NCI-H2081 treated with DMSO at 0.1 percent for 48 hours (cell line): Measurements from ENCODE around the gene CPZ.

ENCODE experiments used
- DNase-seq: peaks from one replicate; lab custom pipeline; 2025; lab: John Stamatoyannopoulos, UW

Gene CPZ

DNA sequence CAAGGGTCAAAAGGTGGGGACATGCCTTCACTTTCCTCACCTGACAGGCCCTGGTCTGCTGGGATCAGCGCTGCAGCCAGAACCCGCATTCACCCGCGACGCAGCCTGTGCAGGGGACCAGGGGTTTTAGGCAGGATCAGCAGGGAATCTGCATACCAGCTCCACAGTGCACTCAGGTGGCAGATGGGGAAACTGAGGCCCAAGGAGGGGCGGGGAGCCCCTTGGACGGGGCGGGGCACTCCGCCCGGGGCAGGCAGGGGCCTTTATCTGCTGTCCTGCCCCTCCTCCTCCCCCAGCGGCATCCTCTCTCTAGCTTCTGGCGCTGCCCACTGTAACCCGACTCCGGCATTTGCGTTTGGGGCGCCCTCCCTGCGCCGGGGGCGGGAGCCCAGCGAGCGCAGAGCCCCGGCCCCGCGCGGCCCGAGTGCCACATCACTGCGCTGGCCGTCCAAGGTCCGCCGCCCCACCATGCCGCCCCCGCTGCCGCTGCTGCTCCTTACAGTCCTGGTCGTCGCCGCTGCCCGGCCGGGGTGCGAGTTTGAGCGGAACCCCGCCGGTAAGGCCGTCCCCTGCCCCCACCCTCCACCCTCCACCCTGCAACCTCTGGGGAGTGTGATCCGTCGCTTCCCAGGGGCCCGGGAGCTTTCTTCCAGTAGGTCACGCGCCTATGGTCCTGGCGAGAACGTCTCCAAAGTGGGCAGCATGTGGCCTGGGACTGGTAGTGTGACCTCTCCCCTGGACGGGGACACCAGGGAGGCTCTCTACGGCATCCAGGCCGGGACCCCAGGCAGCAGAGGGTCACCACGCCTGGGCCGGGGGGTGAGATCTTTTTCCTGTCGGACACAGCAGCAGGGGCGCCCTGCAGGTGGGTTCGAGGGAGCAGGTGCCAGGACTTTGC lies at the start of gene CPZ:
Gene CPZ, plus strand, starts transcription at position 400 of the 898 bp plus-strand sequence. Its CDS starts 69 bp downstream, at position 469.
- no peak for DNase-seq

DNA sequence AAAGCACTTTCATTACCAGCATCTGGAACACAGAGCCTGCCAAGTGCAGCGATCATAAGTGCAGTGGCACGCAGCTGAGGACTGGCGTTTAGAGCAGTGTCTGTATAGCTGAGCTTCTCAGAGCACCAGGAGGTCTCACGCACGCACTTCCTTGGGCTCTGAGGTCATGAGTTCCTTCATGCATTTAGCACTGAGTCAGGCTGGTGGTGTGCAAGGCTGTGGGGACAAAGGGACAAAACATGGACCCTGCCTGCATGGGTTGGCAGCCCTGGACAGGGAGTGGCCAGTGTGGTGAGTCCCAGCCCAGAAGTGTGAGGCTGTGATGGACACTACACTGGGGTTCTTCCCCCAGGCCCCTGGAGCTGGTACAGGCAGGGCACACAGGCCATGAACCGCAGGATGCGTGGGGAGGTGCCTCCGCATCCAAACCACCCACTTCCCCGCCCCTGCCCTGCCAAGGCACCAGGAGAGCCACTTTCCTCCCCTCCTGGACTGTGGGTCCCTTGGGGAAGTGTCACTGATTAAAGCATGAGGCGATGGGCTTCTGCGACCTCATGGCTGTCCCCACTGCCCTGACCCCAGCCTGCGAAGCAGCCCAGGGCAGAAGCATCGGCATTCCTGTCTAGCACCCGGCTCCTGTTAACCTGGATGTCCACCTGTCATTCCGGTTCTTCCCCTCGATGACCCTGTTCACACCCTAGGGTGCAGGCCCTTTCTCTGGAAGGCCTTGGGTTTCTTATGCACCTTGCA lies 49.6 kb upstream of the CPZ start:
- no peak for DNase-seq

DNA sequence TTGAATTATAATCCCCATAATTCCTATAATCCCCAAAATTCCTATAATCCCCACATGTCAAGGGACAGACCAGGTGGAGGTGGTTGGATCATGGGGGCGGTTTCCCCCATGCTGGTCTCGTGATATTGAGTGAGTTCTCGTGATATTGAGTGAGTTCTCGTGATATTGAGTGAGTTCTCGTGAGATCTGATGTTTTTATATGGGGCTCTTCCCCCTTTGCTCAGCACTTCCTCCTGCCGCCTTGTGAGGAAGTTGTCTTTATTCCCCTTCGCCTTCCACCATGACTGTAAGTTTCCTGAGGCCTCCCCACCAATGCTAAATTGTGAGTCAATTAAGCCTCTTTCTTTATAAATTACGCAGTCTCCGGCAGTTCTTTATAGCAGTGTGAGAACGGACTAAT lies 48.9 kb upstream of the CPZ start:
- no peak for DNase-seq

DNA sequence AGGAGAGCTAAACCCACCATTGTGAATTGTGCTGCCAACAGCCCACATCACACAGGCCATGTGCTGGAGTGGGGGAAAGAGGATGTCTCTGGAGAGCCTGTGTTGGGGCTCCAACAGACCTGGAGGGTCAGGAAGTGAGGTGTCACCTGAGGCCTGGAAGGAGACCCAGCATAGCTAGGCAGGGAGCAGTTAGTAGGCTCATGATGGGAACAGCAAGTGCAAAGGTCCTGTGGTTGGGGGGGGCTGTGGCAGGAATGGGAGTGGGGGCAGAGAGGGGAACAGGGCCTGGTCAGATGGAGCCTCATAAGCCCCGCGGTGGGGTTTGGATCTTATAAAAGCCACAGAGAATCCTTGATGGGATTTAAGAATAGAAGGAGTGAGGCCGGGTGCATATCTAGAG lies 48.3 kb upstream of the CPZ start:
- DNase-seq: no peak

DNA sequence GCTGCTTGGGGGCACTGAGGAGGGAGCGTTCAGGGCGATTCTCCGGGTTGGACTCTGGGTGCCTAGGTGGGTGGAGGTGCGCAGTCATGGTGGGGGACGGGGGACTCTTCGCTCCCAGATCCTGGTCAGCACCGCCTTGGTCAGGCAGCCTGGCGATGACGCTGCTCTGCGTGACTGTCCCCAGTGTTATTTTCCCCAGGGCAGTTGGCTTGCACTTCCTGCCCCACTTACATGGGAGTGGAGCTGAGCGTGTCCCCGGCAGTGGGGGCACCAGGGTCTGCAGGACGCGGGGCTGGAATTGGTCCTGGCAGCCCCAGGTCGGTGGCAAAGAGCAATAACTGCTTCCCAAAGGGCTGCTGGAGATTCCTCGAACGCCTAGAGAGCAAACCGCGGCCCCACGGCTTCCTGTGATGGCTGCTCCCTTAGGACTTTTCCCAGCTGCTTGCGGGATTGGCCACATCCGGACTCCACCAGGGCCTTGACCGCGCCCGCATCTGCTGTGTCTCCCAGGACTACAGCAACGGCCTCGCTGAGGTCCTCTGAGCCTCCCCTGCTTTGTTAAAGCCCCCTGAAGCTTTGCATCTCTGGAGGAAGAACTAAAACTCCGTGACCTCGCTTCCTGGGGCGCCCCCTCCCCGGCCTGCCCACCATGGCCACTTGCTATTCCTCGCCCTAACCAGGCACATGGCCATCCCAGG lies 47.7 kb upstream of the CPZ start:
- no peak for DNase-seq

DNA sequence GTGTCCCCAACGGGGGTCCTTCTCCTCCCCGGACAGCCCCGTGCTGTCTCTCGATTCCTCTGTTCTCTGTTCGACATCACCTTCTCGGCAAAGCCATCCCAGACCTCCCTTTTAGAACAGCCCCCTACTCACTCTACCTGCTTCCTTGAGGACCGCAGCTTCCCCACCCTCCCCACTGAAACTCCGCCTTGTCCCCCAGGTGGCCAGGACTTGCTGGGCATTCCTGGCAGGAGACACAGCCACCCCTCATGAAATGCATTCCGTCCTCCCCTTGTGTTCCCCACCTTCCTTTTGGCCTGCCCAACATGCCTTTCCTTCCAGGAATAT lies 47.2 kb upstream of the CPZ start:
- DNase-seq: no peak

DNA sequence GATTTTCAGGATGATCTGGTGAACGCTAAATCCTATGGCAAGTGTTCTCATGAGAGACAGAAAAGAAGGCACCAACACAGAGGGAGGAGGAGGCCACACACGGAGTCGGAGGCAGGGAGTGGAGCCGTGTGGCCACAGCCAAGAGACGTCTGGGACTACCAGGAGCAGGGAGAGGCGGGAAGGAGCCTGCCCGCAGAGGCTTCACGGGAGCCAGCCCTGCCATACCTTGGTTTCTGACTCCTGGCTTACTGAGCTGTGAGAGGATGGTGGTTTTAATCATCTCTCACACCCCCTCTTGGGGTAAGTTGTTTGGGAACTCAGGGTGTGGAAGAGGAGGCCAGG lies 45.8 kb upstream of the CPZ start:
- DNase-seq: no peak

DNA sequence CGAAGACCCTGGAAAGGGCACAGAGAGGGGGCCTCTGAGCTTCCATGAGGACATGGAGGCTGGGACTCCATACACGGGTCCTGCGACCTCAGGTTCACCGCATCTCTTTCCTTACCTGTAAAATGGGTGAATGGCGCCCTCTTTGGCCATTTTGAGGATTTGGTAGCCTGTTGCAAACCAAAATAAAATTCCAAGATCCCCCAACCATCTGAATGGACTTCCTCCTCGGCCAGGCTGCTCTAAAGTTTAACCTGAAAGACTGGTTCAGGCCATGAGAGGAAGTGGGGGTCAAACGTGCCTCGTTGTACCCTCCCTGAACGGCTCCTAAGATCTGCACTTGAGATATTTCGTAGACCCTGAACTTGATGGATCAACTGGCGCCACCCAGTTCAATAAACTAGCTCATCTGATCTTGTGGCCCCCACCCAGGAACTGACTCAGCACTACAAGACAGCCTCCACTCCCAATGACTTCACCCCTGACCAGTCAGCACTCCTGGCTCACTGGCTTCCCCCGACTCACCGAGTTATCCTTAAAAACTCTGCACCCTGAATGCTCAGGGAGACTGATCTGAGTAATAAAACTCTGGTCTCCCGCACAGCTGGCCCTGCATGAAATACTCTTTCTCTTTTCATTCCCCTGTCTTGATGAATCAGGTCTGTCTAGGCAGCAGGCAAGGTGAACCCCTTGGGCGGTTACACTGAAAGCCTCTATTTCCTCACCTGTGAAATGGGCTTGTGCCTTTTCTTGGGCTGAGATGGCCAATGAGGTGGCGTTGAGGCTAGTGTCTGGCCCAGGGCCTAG lies 45.3 kb upstream of the CPZ start:
- no peak for DNase-seq

DNA sequence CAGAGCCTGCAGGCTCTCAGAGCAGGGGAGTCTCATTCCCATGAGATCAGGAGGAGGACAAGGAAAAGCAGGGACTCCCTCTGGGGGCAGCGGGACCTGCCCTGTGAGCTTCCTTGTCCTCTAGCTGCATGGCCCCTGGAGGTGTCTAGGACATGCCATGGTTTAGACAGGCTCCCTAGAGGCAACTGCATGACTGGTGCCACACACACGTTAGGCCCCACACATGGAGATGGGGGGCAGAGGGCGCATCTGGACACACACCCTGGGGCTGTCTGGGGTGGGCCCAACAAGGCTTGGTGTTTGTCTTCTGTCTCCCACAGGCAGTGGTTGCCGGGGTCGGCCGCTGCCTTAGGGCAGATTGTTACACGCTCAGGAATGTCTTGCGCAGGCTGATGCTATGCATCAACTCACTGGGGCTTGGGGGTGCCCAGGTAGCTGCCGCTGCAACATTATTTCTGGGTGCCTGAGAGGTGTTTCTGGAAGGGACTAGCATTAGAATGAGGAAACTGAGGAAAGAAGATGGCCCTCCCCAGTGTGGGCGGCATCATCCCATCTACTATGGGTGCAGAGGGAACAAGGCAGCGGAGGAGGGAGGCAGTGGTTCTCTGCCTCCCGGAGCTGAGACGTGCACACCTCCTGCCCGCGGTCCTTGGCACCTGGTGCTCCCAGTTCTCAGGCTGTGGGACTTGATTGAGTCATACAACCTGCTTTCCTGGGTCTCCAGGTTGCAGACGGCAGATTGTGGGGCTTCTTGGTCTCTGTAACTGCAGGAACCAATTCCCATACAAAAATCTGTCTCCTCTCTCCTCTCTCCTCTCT lies 44.4 kb upstream of the CPZ start:
- DNase-seq: no peak

DNA sequence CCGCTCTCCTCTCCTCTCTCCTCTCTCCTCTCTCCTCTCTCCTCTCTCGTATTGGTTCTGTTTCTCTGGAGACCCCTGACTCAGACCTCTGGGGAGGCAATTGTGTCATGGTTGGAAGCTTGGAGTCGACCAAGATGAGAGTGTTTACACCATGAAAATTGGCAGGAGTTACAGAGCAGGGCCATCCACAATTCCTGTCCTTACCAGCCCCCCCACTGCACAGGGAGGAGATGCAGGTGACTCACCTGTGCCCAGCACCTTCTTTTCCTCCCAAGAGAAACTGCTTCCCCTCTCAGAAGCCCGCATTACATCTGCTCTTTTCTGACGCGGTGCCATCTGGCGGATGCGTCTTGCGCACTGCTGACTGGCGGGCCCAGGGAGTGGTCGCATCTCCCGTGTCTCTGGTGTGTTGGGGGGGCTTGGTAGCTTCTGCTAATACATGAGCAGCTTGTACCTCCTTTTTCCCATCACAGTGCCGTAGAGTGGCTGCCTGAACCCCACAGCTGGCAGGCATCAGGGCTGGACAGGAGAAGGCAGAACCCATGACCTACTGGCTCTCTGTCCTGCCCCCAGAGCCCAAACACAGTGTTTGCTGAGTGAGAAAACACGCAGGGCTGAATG lies 43.7 kb upstream of the CPZ start:
- DNase-seq: no peak

DNA sequence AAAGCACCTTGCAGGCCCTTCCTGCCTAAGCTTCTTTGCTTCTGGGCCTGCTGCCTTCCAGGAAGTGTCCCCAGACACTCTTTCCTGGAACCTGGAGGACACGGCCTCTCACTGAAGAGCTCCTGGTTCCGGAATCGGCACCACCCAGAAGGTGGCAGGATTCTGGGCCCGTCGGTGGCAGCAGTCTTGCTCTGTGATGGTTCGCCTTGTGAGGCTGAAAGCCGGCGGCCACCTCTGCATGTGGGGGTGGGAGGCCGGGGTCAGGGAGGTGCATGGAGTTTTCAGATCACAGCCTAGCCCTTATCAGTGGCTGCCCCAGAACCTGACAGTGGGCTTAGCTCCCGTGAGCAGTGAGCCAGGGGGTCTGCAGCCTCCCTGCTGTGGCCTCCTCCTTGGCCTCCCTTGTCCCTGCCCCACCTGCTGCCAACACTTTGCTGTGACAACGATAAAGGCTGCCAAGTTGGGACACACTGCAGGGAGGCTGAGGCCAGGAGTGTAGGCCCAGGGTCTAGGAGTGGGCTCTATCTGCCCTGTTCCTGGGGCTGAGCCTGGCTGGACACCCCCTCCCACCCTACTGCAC lies 43.1 kb upstream of the CPZ start:
- no peak for DNase-seq

DNA sequence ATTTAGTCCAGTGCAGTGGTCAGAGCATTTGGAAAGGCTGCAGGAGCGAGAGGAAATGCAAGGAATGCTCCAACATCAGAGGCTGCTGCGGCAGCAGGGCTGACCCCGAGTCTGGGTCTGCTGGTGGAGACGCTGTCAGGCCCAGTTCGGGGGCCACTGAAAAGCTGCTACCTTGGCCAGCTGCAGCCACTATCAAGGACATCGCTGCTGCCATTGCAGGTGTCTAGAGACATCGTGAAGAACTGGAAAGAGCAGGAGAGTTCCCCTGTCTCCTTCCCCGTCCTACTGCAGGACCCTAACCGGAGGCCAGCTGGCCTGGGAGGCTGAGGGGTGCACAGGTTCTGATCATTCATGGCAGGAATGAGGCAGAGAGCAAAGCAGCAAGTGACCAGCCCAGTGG lies 41.9 kb upstream of the CPZ start:
- no peak for DNase-seq

DNA sequence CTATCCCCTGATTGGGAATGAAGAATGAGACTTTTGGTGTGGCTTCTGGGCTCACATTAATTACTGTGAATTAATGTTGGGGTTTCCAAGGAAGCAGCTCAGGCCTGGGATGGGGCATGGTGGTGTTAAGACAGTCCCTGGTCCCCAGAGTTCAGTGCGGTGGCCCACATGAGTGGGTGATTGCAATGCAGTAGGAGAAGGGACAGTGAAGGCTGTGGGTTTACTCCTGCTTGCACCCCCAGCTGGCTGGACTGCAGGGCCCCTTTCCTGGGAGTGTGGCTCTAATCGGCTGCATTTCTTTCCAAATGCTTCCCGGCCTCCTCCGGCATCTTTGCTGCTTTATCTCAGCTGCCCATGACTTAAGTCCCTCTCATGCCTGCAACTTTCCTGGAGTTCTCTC lies 40.5 kb upstream of the CPZ start:
- no peak for DNase-seq

DNA sequence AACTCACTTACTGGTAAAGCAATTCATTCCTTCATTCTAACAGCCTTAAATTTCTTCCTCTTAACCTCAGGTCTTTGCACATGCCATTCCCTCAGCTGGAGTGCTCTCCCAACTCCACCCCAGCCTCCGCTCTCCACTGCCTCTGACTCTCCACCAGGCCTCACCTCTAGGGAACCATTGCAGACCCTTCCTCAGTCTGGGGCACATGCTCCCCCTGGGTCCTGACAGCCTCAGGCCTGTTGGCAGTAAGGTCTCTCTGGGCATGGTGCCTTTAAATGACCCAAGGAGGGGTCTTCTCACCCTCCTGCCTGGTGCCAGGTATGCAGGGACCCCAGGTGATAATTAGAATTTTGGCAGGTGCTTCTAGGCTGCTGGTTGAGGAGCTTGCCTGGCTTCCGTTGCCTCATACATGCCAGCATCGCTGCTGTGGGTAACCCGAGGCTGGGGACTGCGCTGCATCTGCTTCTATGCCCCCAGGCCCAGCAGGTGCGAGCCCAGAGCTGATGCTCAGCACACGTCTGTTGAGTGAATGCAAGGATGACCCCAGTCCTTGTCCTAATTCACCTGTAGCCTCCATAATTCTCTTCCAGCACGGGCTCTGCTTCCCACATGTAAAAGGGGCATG lies 39.9 kb upstream of the CPZ start:
- DNase-seq: no peak

DNA sequence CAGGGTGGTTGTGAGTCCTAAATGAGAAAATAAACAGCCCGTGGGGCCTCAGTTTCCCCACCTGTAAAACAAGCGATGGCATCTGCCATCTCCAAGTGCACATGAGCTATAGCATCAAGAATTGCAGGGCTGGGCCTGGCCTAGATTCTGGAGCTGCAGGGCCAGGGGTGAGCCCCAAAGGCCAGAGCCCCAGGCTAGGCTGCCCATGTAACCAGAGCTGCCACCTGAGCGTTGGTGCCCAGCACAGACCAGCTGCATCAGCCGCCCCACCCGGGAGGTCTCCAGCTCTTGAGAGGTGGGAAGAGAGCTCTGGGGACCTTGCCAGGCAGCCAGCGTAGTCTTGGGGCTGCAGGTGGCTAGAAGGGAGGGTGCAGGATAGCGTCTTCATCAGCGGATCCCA lies 39.3 kb upstream of the CPZ start:
- no peak for DNase-seq

DNA sequence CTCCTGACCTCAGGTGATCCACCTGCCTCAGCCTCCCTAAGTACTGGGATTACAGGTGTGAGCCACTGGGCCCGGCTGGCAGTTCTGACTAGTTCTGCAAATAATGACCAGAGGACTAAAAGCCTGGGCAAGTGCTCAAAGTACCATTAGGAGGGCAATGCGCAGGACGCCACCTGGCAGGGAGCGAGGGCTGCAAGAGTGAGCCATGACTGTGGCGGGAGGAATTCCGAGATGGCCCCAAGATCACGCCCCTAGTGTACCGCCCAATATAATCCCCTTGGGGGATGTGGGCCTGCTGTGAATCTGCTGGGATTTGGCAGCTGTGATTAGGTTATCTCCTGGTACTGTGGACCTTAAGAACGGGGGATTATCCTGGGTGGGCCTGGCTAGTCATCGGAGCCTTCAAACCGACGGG lies 38.6 kb upstream of the CPZ start:
- no peak for DNase-seq

DNA sequence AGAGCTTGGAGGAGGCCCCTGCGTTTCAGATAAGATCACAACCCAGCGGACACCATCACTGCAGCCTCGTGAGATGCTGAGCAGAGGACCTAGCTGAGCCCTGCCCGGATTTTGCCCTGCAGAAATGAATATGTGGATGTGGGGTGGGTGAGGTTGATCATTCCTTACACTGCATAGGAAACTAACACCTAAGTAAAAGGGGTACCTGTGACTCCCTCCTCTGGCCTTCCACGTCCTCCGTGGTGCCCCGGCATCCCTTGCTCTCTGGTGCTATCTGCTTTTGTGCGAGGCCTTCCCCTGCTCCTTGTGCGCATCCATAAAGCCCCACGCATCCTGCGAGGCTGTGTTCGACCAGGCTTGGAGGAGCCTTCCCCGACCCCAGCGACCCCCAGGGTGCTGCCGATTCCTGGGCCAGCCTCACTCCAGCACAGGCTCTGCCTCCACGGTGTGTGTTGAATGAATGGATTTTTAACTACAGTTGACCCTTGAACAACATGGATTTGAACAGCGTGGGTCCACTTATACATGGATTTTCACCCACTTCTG lies 37.9 kb upstream of the CPZ start:
- no peak for DNase-seq

DNA sequence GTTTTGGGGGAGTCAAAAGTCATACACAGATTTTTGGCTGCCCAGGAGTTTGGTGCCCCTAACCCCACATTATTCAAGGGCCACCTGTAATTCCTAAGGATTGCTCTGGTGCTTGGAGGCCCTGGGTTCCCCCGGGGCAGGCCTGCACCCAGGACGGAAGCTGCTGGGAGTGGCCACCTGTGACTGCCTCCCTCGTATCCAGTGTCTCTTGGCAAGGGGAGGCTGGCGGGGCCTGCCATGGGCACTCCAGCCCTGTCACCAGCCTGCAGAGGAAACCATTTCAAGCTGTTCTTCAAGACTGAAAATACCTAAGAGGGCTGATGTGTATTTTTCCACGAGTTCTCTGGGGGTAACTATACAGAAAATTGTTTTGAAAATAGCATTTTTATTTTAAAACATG lies 36.8 kb upstream of the CPZ start:
- no peak for DNase-seq

DNA sequence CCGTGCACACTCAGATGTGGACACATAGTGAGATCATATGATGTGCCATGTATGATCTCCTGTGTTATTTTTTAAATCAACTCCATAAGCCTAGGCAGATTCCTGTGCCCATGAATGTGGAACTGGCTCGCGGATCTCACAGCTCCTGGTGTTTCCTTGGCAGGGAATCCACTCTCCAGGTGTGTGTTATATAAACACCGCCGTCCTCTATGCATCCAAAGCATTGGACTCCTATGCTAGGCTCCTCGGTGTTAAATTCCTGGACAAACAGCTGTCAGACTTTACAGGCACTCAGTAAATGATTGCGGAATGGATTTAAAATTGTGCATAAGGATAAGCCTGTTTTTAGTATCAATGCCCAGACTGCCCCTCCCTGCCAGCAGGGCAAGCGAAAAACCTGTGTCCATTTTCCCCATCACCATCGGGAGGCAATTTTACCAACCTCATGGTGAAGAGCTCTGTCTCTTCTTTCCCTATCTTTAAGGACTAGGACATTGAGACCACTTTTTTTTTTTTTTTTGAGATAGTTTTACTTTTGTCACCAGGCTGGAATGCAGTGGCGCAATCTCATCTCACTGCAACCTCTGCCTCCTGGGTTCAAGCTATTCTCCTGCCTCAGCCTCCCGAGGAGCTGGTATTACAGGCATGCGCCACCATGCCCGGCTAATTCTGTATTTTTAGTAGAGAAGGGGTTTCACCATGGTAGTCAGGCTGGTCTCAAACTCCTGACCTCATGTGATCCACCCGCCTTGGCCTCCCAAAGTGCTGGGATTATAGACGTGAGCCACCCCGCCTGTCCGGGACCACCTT lies 36.0 kb upstream of the CPZ start:
- DNase-seq: no peak
